Breast epithelium (tissue), 4 donors: ENCODE results near the gene SACM1L. TPM values are rescaled to one million over a fixed set of nuclear protein-coding genes. Genes with fewer than 3 reads are reported as not detected.

Source experiments
- DNase-seq, 2 donors: peaks; one replicate each; pipeline ENCODE4 v3.0.0-alpha.2; 2019; ENCODE audit warnings: low spot score in 2 of 2
- H3K27ac ChIP-seq, 2 donors: fragments of 200-600 bp; sonication (generic) in 1 of 2; one replicate each; pipeline ENCODE4 v1.5.1; 2016 to 2019; ENCODE audit warnings: mild to moderate bottlenecking in 1 of 2
- H3K27me3 ChIP-seq, 2 donors: fragments of 200-600 bp; sonication (generic) in 1 of 2; one replicate each; pipeline versions ENCODE4 v1.5.1 to v1.6.0; 2017 to 2019; ENCODE audit warnings: control low read depth in 1 of 2, mild to moderate bottlenecking in 1 of 2
- H3K36me3 ChIP-seq: fragments of 200-600 bp; one replicate; pipeline ENCODE4 v1.5.1; 2019
- H3K4me1 ChIP-seq, 2 donors: fragments of 200-600 bp; sonication (generic); one replicate each; pipeline ENCODE4 v1.5.1; 2016 to 2019; ENCODE audit warnings: control low read depth in 1 of 2
- H3K4me3 ChIP-seq, 3 donors: fragments of 200-600 bp; sonication (generic); 1 replicate in 2 of 3; 2 replicates in 1 of 3; pipeline ENCODE4 v1.5.1; 2016 to 2019; ENCODE audit warnings: mild to moderate bottlenecking in 3 of 3, moderate library complexity in 2 of 3
- H3K9me3 ChIP-seq, 2 donors: fragments of 200-600 bp; sonication (generic) in 1 of 2; one replicate each; pipeline ENCODE4 v1.5.1; 2016 to 2019; ENCODE audit warnings: control low read depth in 1 of 2
- POLR2A ChIP-seq: fragments of 450-650 bp; IDR thresholded peaks from one replicate; pipeline ENCODE4 v1.6.1; 2016; ENCODE audit warnings: antibody characterized with exemption, mild to moderate bottlenecking, moderate library complexity
- POLR2AphosphoS5 ChIP-seq, 3 donors: sonication (generic); formaldehyde crosslinking; IDR thresholded peaks; one replicate each; pipeline ENCODE4 v1.6.1; 2017; ENCODE audit warnings: antibody characterized with exemption in 3 of 3
- intact Hi-C: fragments of 100-400 bp; cut with DNase I; formaldehyde crosslinking; loops from one replicate; pipeline ENCODE4 v1.15.1; 2023; ENCODE audit warnings: low total_unique reads
- total RNA-seq, 3 donors: library from RNA; depleted of rRNA; stranded (reverse); fragments of >200 nt; gene quantifications; one replicate each; pipeline ENCODE4 v1.1.0, GENCODE V29; 2016
- TF ChIP-seq, protein P1 (sequence below), 3 donors: fragments of 450-650 bp; IDR thresholded peaks; one replicate each; pipeline ENCODE4 v1.5.1; 2016 to 2017; ENCODE audit warnings: antibody characterized with exemption in 3 of 3, mild to moderate bottlenecking in 3 of 3, moderate library complexity in 3 of 3

The SACM1L gene
- total RNA-seq, 3 donors from 2014 or later: 49.3 to 84.7 (median 61.3) TPM

DNA sequence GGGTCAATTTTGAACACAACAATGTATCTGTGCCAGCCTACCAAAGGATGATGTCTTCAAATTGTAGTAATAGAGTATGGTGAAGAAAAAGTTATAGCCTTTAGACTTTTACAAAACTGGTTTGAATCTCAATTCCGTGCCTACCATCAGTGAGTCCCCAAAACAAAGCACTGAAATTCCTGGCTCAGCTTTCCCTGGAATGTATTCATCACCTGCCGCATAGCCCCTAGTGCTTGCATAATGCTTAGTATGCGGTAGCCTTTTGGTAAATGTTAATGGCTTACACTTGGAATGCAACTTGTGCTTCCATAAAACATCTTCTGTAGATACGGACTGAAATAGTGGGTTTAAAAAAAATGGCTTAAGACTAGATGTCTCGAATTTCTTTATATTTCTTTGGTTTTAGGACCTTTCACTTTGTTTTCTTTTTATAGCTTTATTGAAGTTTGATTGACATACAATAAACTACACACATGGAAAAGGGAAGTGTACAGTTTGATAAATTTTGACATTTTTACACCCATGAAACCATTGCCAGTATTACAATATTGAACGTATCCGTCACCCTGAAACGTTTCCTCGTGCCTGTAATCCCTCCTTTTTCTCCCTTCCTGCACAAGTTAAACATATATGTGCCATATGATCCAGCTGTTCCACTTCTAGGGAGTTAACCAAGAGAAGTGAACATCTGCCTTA, 12.1 kb downstream of the SACM1L start:
- intact Hi-C loops: no loop called here
- H3K9me3 ChIP-seq: no peaks in the 10 kb centered on the region
- no peak for DNase-seq
- H3K27me3 ChIP-seq: no peaks in the 10 kb centered on the region
- H3K4me1 ChIP-seq: no peaks in the 10 kb centered on the region
- no peak for TF ChIP-seq POLR2AphosphoS5 (IDR thresholded peaks at IDR 0.05)
- TF ChIP-seq, protein P1, sequence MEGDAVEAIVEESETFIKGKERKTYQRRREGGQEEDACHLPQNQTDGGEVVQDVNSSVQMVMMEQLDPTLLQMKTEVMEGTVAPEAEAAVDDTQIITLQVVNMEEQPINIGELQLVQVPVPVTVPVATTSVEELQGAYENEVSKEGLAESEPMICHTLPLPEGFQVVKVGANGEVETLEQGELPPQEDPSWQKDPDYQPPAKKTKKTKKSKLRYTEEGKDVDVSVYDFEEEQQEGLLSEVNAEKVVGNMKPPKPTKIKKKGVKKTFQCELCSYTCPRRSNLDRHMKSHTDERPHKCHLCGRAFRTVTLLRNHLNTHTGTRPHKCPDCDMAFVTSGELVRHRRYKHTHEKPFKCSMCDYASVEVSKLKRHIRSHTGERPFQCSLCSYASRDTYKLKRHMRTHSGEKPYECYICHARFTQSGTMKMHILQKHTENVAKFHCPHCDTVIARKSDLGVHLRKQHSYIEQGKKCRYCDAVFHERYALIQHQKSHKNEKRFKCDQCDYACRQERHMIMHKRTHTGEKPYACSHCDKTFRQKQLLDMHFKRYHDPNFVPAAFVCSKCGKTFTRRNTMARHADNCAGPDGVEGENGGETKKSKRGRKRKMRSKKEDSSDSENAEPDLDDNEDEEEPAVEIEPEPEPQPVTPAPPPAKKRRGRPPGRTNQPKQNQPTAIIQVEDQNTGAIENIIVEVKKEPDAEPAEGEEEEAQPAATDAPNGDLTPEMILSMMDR (IDR thresholded peaks at IDR 0.05): no peak
- TF ChIP-seq POLR2A: no peak
- H3K36me3 ChIP-seq: no peaks in the 10 kb centered on the region
- no peak overlapping the region for H3K27ac ChIP-seq
- H3K4me3 ChIP-seq: no peak overlapping the region

DNA sequence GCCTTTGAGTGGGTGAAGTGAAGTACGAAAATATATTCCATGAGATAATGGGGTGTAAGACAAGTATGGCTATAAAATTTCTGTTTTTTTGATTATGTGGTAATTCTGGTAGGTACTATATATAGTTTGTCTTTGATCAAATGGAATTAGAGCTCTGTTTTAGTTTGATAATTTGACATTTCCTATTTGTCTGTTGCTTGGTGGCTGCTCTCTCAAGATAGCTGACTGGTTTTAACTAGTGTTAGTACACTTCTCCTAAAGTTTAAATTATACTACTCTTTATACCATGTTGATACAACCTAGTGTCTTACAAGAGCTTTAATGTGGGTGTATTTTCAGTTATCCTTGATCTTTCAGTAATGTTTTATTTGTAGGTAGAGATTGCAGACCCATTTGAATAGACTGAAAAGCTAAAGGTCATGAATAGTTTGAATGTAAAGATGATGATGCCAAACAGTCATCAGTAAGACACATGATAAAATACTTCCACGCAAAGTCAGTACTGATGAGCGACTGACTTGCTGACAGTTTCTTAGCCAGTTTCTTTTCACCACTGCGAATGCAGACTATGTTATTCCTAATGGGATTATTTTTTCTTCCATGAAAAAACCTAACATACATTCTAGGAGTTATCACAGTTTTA, 15.2 kb downstream of the SACM1L start:
- no peaks in the 10 kb centered on the region for H3K9me3 ChIP-seq
- H3K27ac ChIP-seq: no peak overlapping the region
- TF ChIP-seq, protein P1 (IDR thresholded peaks at IDR 0.05): no peak
- no peak for TF ChIP-seq POLR2A
- no peak for TF ChIP-seq POLR2AphosphoS5 (IDR thresholded peaks at IDR 0.05)
- no peak for DNase-seq
- no peaks in the 10 kb centered on the region for H3K36me3 ChIP-seq
- intact Hi-C loops: no loop called here
- H3K27me3 ChIP-seq: no peaks in the 10 kb centered on the region
- no peak overlapping the region for H3K4me3 ChIP-seq
- no peaks in the 10 kb centered on the region for H3K4me1 ChIP-seq

DNA sequence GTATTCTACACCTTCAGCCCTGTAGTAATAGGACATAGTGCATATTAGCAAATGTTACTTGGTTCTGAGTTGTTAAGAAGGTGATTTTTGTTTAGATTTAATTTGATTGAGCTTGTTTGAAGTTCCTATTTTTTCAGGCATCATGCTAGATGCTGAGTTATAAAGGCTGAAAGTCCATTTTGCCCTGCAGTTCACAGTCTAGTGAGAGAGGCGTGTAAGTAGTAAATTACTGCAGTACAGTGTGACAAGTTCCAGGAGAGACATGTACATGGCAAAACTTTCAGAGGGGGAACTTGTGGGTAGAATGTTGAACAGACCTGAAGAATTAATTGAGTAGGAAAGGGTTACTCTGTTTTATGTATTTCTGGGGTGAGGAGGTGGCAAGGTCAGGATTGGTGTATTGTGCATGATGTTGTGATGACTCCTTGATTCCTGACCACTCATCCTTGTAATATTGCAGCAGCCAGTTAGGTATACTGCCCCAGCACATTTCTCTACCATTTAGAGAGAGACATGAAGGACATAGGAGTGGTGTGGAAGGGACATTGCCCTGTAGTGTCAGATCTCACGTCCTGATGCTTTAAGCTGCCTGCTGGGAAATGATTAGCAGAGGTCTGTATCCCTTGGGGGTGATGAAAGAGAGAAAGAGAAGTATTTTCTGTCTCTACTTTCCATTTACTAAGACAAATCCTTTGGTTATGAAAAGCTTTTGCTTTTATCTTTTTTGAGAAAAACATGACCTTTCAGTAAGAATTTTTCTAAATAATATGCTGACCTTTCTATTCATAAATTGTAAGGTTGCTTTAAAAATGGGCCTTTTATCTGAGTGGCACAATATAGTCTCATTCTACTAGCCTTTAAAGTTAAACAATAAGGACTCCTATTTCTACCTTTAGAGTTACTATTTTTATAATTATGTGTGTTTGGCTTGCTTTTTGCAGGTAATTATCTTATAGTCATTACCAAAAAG, 16.9 kb downstream of the SACM1L start:
- intact Hi-C loops: no loop called here
- no peaks in the 10 kb centered on the region for H3K4me1 ChIP-seq
- TF ChIP-seq POLR2A: no peak
- TF ChIP-seq, protein P1 (IDR thresholded peaks at IDR 0.05): no peak
- TF ChIP-seq POLR2AphosphoS5 (IDR thresholded peaks at IDR 0.05): no peak
- no peaks in the 10 kb centered on the region for H3K36me3 ChIP-seq
- no peaks in the 10 kb centered on the region for H3K9me3 ChIP-seq
- H3K4me3 ChIP-seq: no peak overlapping the region
- DNase-seq: no peak
- no peaks in the 10 kb centered on the region for H3K27me3 ChIP-seq
- no peak overlapping the region for H3K27ac ChIP-seq

DNA sequence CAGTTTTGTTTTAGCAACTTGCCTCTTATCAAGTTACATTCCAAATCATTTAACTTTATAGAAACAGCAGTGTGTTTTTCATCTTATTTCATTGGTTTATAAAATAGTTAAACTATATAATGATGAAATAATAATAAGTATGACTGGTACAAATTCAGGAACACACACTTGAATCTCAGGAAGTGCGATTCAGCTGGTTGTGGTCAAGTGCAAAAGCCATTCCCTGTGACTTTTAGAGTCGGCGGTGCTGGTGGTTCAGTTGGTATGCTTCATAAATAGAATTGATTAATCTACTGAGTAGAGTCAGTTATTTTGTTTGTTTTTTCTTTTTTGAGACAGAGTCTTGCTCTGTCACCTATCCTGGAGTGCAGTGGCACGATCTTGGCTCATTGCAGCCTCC, 22.7 kb downstream of the SACM1L start:
- Histone ChIP-seq H3K4me1 (no peaks in the 10 kb centered on the region), H3K27me3 (no peaks in the 10 kb centered on the region), H3K27ac (no peak overlapping the region), H3K4me3 (no peak overlapping the region), H3K36me3 (peaks cover 3% of the 10 kb centered on the region), H3K9me3 (no peaks in the 10 kb centered on the region)
- intact Hi-C loops: no loop called here
- no peak for DNase-seq
- TF ChIP-seq POLR2A: no peak
- TF ChIP-seq, protein P1 (IDR thresholded peaks at IDR 0.05): no peak
- no peak for TF ChIP-seq POLR2AphosphoS5 (IDR thresholded peaks at IDR 0.05)
